Subcutaneous abdominal adipose tissue (tissue), 5 donors: ENCODE measurements around the gene TERC.
A peak's percentile ranks its signal among the peaks of the same experiment; 100 is the strongest.

Source experiments
- H3K27ac ChIP-seq: one replicate; pipeline ENCODE4 v1.7.0; 2013; ENCODE audit warnings: low read depth, mild to moderate bottlenecking, inconsistent platforms, low read length, moderate library complexity
- H3K27me3 ChIP-seq, 5 donors: one replicate each; pipeline ENCODE4 v1.7.0; 2013; ENCODE audit warnings: low read length in 5 of 5, inconsistent platforms in 1 of 5; ENCODE audit not compliant: control insufficient read depth in 5 of 5, insufficient read depth in 4 of 5
- H3K36me3 ChIP-seq, 5 donors: one replicate each; pipeline ENCODE4 v1.7.0; 2013; ENCODE audit warnings: low read length in 5 of 5; ENCODE audit not compliant: control insufficient read depth in 5 of 5, insufficient read depth in 5 of 5
- H3K4me1 ChIP-seq, 5 donors: one replicate each; pipeline ENCODE4 v1.7.0; 2013; ENCODE audit warnings: low read length in 5 of 5, mild to moderate bottlenecking in 3 of 5, moderate library complexity in 1 of 5; ENCODE audit not compliant: control insufficient read depth in 5 of 5, insufficient read depth in 5 of 5
- H3K4me3 ChIP-seq, 5 donors: one replicate each; pipeline ENCODE4 v1.7.0; 2013; ENCODE audit warnings: low read length in 5 of 5, low read depth in 1 of 5
- H3K9ac ChIP-seq, 5 donors: one replicate each; pipeline ENCODE4 v1.7.0; 2013; ENCODE audit warnings: low read length in 5 of 5, mild to moderate bottlenecking in 4 of 5, moderate library complexity in 3 of 5
- H3K9me3 ChIP-seq, 5 donors: one replicate each; pipeline ENCODE4 v1.7.0; 2013; ENCODE audit warnings: low read length in 5 of 5; ENCODE audit not compliant: control insufficient read depth in 5 of 5
- donor health status: healthy.
- donor health status: healthy.
- donor health status: healthy.
- donor health status: healthy.
- donor health status: healthy.

Gene TERC

GRCh38 chr3:169764882-169765612 is at the start of gene TERC:
TSS of gene TERC (minus strand) at chr3:169765060.
- no peaks in the 10 kb centered on the region for H3K27me3 ChIP-seq
- peaks cover 0 to 2% (median 0%) of the 10 kb centered on the region in 5 donors for H3K9me3 ChIP-seq
- no peaks in the 10 kb centered on the region for H3K36me3 ChIP-seq
- H3K27ac ChIP-seq = peak within 1 kb of the TSS; percentile 96
- H3K4me3 ChIP-seq = peak within 1 kb of the TSS; percentile 79 to 97 (median 87)
- peak within 1 kb of the TSS; percentile 84 to 95 (median 94) for H3K9ac ChIP-seq
- H3K4me1 ChIP-seq = peaks cover 3 to 16% (median 8%) of the 10 kb centered on the region in 5 donors

GRCh38 chr3:169813757-169814517 is 49.1 kb upstream of the TERC start:
- Histone ChIP-seq H3K4me3 (peak overlapping the region; percentile 75 to 91 (median 82)), H3K27ac (no peak overlapping the region), H3K9ac (peak overlapping the region in 4 of 5 donors; percentile 8 to 80 (median 74)), H3K27me3 (no peaks in the 10 kb centered on the region), H3K9me3 (peaks cover 0 to 7% (median 3%) of the 10 kb centered on the region in 5 donors), H3K4me1 (peaks cover 2 to 34% (median 29%) of the 10 kb centered on the region in 5 donors), H3K36me3 (no peaks in the 10 kb centered on the region)

- no peaks in the 10 kb centered on the region for H3K27me3 ChIP-seq
- H3K27ac ChIP-seq = no peak overlapping the region
- peaks cover 0 to 7% (median 3%) of the 10 kb centered on the region in 5 donors for H3K9me3 ChIP-seq
- peak overlapping the region; percentile 75 to 91 (median 82) for H3K4me3 ChIP-seq
- peak overlapping the region in 4 of 5 donors; percentile 70 to 82 (median 80) for H3K9ac ChIP-seq
- H3K36me3 ChIP-seq = no peaks in the 10 kb centered on the region
- peaks cover 2 to 34% (median 29%) of the 10 kb centered on the region in 5 donors for H3K4me1 ChIP-seq
Measured at GRCh38 chr3:169813278-169813677, 48.4 kb upstream of the TERC start.

GRCh38 chr3:169812332-169813235 is 47.7 kb upstream of the TERC start, which contains the start of the genes LRRC34 and LRRIQ4:
TSS of gene LRRC34 (minus strand) at chr3:169812904. CDS start at chr3:169812548, 356 bp downstream.
TSS of gene LRRIQ4 (plus strand) at chr3:169812870. CDS start at chr3:169821922, 9,052 bp downstream.
- no peaks in the 10 kb centered on the region for H3K36me3 ChIP-seq
- H3K27me3 ChIP-seq = no peaks in the 10 kb centered on the region
- H3K4me3 ChIP-seq = peak within 1 kb of the TSS; percentile 75 to 91 (median 82)
- peaks cover 2 to 34% (median 29%) of the 10 kb centered on the region in 5 donors for H3K4me1 ChIP-seq
- peak within 1 kb of the TSS; percentile 70 to 82 (median 80) for H3K9ac ChIP-seq
- peaks cover 0 to 7% (median 3%) of the 10 kb centered on the region in 5 donors for H3K9me3 ChIP-seq
- peak within 1 kb of the TSS; percentile 82 for H3K27ac ChIP-seq

- peaks cover 0 to 3% (median under 1%) of the 10 kb centered on the region in 5 donors for H3K36me3 ChIP-seq
- H3K4me3 ChIP-seq = peak overlapping the region; percentile 75 to 88 (median 82)
- H3K9me3 ChIP-seq = peaks cover 0 to 7% (median 3%) of the 10 kb centered on the region in 5 donors
- peaks cover 2 to 34% (median 29%) of the 10 kb centered on the region in 5 donors for H3K4me1 ChIP-seq
- H3K27me3 ChIP-seq = no peaks in the 10 kb centered on the region
- H3K9ac ChIP-seq = peak overlapping the region; percentile 70 to 82 (median 80)
- H3K27ac ChIP-seq = peak overlapping the region; percentile 82
Measured at GRCh38 chr3:169811631-169812331, 46.9 kb upstream of the TERC start.

GRCh38 chr3:169809230-169809795 is 44.5 kb upstream of the TERC start:
- Histone ChIP-seq H3K36me3 (peaks cover 0 to 4% (median 3%) of the 10 kb centered on the region in 5 donors), H3K9me3 (no peaks in the 10 kb centered on the region), H3K27ac (no peak overlapping the region), H3K4me1 (peaks cover 2 to 34% (median 29%) of the 10 kb centered on the region in 5 donors), H3K27me3 (no peaks in the 10 kb centered on the region), H3K9ac (no peak overlapping the region), H3K4me3 (no peak overlapping the region)

GRCh38 chr3:169804681-169805080 is 39.8 kb upstream of the TERC start:
- peaks cover 11 to 27% (median 14%) of the 10 kb centered on the region in 5 donors for H3K36me3 ChIP-seq
- no peak overlapping the region for H3K4me3 ChIP-seq
- H3K27me3 ChIP-seq = no peaks in the 10 kb centered on the region
- H3K27ac ChIP-seq = no peak overlapping the region
- H3K4me1 ChIP-seq = no peaks in the 10 kb centered on the region
- H3K9me3 ChIP-seq = no peaks in the 10 kb centered on the region
- no peak overlapping the region for H3K9ac ChIP-seq

- H3K27ac ChIP-seq = no peak overlapping the region
- peaks cover 21 to 28% (median 24%) of the 10 kb centered on the region in 5 donors for H3K36me3 ChIP-seq
- no peaks in the 10 kb centered on the region for H3K4me1 ChIP-seq
- H3K4me3 ChIP-seq = no peak overlapping the region
- no peaks in the 10 kb centered on the region for H3K9me3 ChIP-seq
- H3K9ac ChIP-seq = no peak overlapping the region
- H3K27me3 ChIP-seq = no peaks in the 10 kb centered on the region
Measured at GRCh38 chr3:169792359-169792758, 27.5 kb upstream of the TERC start.
